ENCODE data around the gene LDHAL6A. TPM values are rescaled to one million over a fixed set of nuclear protein-coding genes. Genes with fewer than 3 reads are reported as not detected.

Gene LDHAL6A
- polyA plus RNA-seq, 1 experiment, result not detected

GRCh38 chr11:18479063-18479462 is 23.4 kb downstream of the LDHAL6A start:
- Histone ChIP-seq H3K36me3 (ENCODE audit: control insufficient read depth, insufficient read depth, low read length) (peaks cover 16% of the 10 kb centered on the region), H3K4me3 (ENCODE audit: low read depth, low read length) (no peak overlapping the region), H3K27me3 (ENCODE audit: control insufficient read depth, insufficient read depth, low read length) (no peaks in the 10 kb centered on the region)
- TF ChIP-seq CTCF (IDR thresholded peaks at IDR 0.05; ENCODE audit: insufficient read depth, low read depth, low read length), result no peak
- CTCF ChIA-PET, result interaction anchor here (0.8 kb wide), 1 partner anchor 13 kb away, joined by 4 read pairs; no protein-coding TSS in a partner anchor
- no peak for DNase-seq (ENCODE audit: low read depth)
- POLR2A ChIA-PET, result interaction anchor here (0.6 kb wide), 1 partner anchor 27 kb away, joined by 3 read pairs; no protein-coding TSS in a partner anchor

- no peak for TF ChIP-seq CTCF (IDR thresholded peaks at IDR 0.05; ENCODE audit: insufficient read depth, low read depth, low read length)
- ChIA-PET CTCF (no interaction called here), POLR2A (no interaction called here)
- no peak for DNase-seq (ENCODE audit: low read depth)
- peaks cover 14% of the 10 kb centered on the region for H3K36me3 ChIP-seq (ENCODE audit: control insufficient read depth, insufficient read depth, low read length)
- no peak overlapping the region for H3K4me3 ChIP-seq (ENCODE audit: low read depth, low read length)
- H3K27me3 ChIP-seq (ENCODE audit: control insufficient read depth, insufficient read depth, low read length), result no peaks in the 10 kb centered on the region
These were observed 30.4 kb downstream of the LDHAL6A start for GRCh38 chr11:18485913-18486528.

GRCh38 chr11:18490319-18490718 is 34.7 kb downstream of the LDHAL6A start:
- DNase-seq (ENCODE audit: low read depth), result no peak
- no peaks in the 10 kb centered on the region for H3K27me3 ChIP-seq (ENCODE audit: control insufficient read depth, insufficient read depth, low read length)
- H3K36me3 ChIP-seq (ENCODE audit: control insufficient read depth, insufficient read depth, low read length), result peaks cover 7% of the 10 kb centered on the region
- ChIA-PET POLR2A (no interaction called here), CTCF (no interaction called here)
- no peak for TF ChIP-seq CTCF (IDR thresholded peaks at IDR 0.05; ENCODE audit: insufficient read depth, low read depth, low read length)
- no peak overlapping the region for H3K4me3 ChIP-seq (ENCODE audit: low read depth, low read length)

- Histone ChIP-seq H3K4me3 (ENCODE audit: low read depth, low read length) (no peak overlapping the region), H3K27me3 (ENCODE audit: control insufficient read depth, insufficient read depth, low read length) (no peaks in the 10 kb centered on the region), H3K36me3 (ENCODE audit: control insufficient read depth, insufficient read depth, low read length) (peaks cover 6% of the 10 kb centered on the region)
- ChIA-PET POLR2A (no interaction called here), CTCF (interaction anchor here (0.9 to 1.5 kb wide), 3 partner anchors 12 to 247 kb away, joined by 3 to 4 read pairs (median 3); no protein-coding TSS in a partner anchor)
- TF ChIP-seq CTCF (IDR thresholded peaks at IDR 0.05; ENCODE audit: insufficient read depth, low read depth, low read length), result no peak
- DNase-seq (ENCODE audit: low read depth), result no peak
These were observed 35.3 kb downstream of the LDHAL6A start for GRCh38 chr11:18490736-18491485.

GRCh38 chr11:18491924-18492323 is 36.3 kb downstream of the LDHAL6A start:
- ChIA-PET POLR2A (interaction anchor here (0.7 kb wide), 1 partner anchor 1176 kb away, joined by 4 read pairs; no protein-coding TSS in a partner anchor), CTCF (interaction anchor here (1.5 kb wide), 1 partner anchor 13 kb away, joined by 4 read pairs; no protein-coding TSS in a partner anchor)
- no peak for DNase-seq (ENCODE audit: low read depth)
- Histone ChIP-seq H3K4me3 (ENCODE audit: low read depth, low read length) (no peak overlapping the region), H3K27me3 (ENCODE audit: control insufficient read depth, insufficient read depth, low read length) (no peaks in the 10 kb centered on the region), H3K36me3 (ENCODE audit: control insufficient read depth, insufficient read depth, low read length) (peaks cover 6% of the 10 kb centered on the region; the same call in 1 of the 2 replicates)
- no peak for TF ChIP-seq CTCF (IDR thresholded peaks at IDR 0.05; ENCODE audit: insufficient read depth, low read depth, low read length)

Data from BJ (cell line).